ENCODE results near the gene TRIM4. TPM values are rescaled to one million over a fixed set of nuclear protein-coding genes. Genes with fewer than 3 reads are reported as not detected.

The TRIM4 gene
- total RNA-seq, 2 experiments from 2014 or later: 21.0 to 21.8 TPM

Other genes with a start within 250 kb of the TRIM4 start
- gene CYP3A5, start 239.5 kb downstream of the TRIM4 start, total RNA-seq: not detected
- gene CYP3A7, start 184.3 kb downstream of the TRIM4 start, total RNA-seq: not detected
- gene CYP3A4, start 135.3 kb downstream of the TRIM4 start, total RNA-seq: not detected
- gene CYP3A43, start 91.5 kb downstream of the TRIM4 start, total RNA-seq: not detected
- not detected for gene OR2AE1, start 42.5 kb downstream of the TRIM4 start, total RNA-seq
- gene GJC3, start 10.1 kb upstream of the TRIM4 start, total RNA-seq: 1 to 10 TPM in 1 of 2 experiments, under 1 TPM in 1; 0.52 to 1.2 TPM
- gene AZGP1, start 56.5 kb upstream of the TRIM4 start, total RNA-seq: not detected
- gene ZKSCAN1, start 96.1 kb upstream of the TRIM4 start, total RNA-seq: 10 to 100 TPM; 38.6 to 41.5 TPM
- gene ZSCAN21, start 130.2 kb upstream of the TRIM4 start, total RNA-seq: 1 to 10 TPM; 9.0 to 9.4 TPM
- 10 to 100 TPM; 21.1 to 22.3 TPM for gene ZNF3, start 162.2 kb upstream of the TRIM4 start, total RNA-seq
- 10 to 100 TPM; 96.3 to 97.2 TPM for gene COPS6, start 169.4 kb upstream of the TRIM4 start, total RNA-seq
- 100 to 1,000 TPM; 476 to 482 TPM for gene MCM7, start 181.9 kb upstream of the TRIM4 start, total RNA-seq
- gene AP4M1, start 182.1 kb upstream of the TRIM4 start, total RNA-seq: 10 to 100 TPM; 13.0 to 13.1 TPM
- 10 to 100 TPM; 59.7 to 61.1 TPM for gene TAF6, start 199.8 kb upstream of the TRIM4 start, total RNA-seq
- gene CNPY4, start 200.1 kb upstream of the TRIM4 start, total RNA-seq: 10 to 100 TPM; 10.1 to 10.2 TPM
- 1 to 10 TPM; 3.2 to 3.3 TPM for gene MBLAC1, start 207.4 kb upstream of the TRIM4 start, total RNA-seq
- 100 to 1,000 TPM; 101 to 104 TPM for gene LAMTOR4, start 229.4 kb upstream of the TRIM4 start, total RNA-seq
- gene TRAPPC14, start 239.2 kb upstream of the TRIM4 start, total RNA-seq: 10 to 100 TPM; 17.0 to 20.0 TPM
- 1 to 10 TPM; 2.9 to 3.6 TPM for gene GAL3ST4, start 249.1 kb upstream of the TRIM4 start, total RNA-seq

Measured in activated naive CD8-positive, alpha-beta T cell treated with anti-CD3 and anti-CD28 coated beads for 36 hours (primary cell).